ENCODE data around the gene DPYSL5. TPM values are rescaled to one million over a fixed set of nuclear protein-coding genes. Genes with fewer than 3 reads are reported as not detected.

The DPYSL5 gene
- total RNA-seq, 1 donor from 2014 or later, result not detected

DNA sequence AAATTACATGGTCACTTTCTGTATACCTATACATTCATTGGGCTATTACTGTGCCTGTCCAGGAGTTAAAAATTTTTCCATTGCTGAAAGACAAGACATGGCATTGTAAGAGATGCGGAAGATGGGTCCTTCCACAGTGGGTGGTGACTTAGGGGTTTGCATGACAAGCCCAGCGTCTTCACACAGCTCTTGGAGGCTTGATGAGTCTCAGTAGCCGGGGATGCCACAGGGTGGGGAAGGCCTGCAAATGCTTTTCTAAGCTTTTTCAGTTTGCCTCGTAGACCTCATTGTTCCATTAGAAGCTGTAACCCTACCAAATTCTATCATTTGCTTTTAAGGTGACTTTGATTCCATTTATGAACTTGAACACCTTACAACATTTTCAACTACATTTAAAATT lies 104.4 kb downstream of the DPYSL5 start:
- TF ChIP-seq, protein P1, sequence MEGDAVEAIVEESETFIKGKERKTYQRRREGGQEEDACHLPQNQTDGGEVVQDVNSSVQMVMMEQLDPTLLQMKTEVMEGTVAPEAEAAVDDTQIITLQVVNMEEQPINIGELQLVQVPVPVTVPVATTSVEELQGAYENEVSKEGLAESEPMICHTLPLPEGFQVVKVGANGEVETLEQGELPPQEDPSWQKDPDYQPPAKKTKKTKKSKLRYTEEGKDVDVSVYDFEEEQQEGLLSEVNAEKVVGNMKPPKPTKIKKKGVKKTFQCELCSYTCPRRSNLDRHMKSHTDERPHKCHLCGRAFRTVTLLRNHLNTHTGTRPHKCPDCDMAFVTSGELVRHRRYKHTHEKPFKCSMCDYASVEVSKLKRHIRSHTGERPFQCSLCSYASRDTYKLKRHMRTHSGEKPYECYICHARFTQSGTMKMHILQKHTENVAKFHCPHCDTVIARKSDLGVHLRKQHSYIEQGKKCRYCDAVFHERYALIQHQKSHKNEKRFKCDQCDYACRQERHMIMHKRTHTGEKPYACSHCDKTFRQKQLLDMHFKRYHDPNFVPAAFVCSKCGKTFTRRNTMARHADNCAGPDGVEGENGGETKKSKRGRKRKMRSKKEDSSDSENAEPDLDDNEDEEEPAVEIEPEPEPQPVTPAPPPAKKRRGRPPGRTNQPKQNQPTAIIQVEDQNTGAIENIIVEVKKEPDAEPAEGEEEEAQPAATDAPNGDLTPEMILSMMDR (IDR thresholded peaks at IDR 0.05), result no peak
- no peak overlapping the region for H3K4me3 Mint-ChIP-seq
- no peak overlapping the region for H3K27ac Mint-ChIP-seq
- no peaks in the 10 kb centered on the region for H3K9me3 Mint-ChIP-seq
- DNase-seq (no peak), ATAC-seq (ENCODE audit: low read depth) (no peak)
- H3K4me1 Mint-ChIP-seq, result no peaks in the 10 kb centered on the region
- H3K27me3 Mint-ChIP-seq, result peaks cover 24% of the 10 kb centered on the region
- POLR2A ChIA-PET, result no interaction called here
- CTCF ChIA-PET, result no interaction called here
- intact Hi-C loops (cut with micrococcal nuclease), result no loop called here
- no peaks in the 10 kb centered on the region for H3K36me3 Mint-ChIP-seq (ENCODE audit: low read depth)

DNA sequence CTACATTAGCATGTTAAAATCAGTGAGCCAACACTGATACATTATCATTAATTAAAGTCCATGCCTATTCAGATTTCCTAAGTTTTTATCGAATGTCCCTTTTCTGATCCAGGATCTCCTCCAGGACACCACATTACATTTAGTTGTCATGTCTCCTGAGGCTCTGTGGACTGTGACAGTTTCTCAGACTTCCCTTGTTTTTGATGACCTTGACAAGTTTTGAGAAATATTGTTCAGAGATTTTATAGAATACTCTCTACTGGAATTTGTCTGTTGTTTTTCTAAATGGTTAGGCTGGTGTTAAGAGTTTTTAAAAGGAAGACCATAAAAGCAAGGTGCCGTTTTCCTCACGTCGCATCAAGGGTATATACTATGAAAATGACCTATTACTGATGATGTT lies 106.2 kb downstream of the DPYSL5 start:
- Mint-ChIP-seq H3K9me3 (no peaks in the 10 kb centered on the region), H3K36me3 (ENCODE audit: low read depth) (no peaks in the 10 kb centered on the region), H3K4me1 (no peaks in the 10 kb centered on the region), H3K27ac (no peak overlapping the region), H3K4me3 (no peak overlapping the region), H3K27me3 (peaks cover 25% of the 10 kb centered on the region)
- ChIA-PET POLR2A (no interaction called here), CTCF (interaction anchor here (1.3 to 1.4 kb wide), 2 partner anchors 10 to 11 kb away, joined by 3 to 4 read pairs; no protein-coding TSS in a partner anchor)
- DNase-seq (no peak), ATAC-seq (ENCODE audit: low read depth) (no peak)
- intact Hi-C loops (cut with micrococcal nuclease), result no loop called here
- TF ChIP-seq, protein P1 (IDR thresholded peaks at IDR 0.05), result no peak

DNA sequence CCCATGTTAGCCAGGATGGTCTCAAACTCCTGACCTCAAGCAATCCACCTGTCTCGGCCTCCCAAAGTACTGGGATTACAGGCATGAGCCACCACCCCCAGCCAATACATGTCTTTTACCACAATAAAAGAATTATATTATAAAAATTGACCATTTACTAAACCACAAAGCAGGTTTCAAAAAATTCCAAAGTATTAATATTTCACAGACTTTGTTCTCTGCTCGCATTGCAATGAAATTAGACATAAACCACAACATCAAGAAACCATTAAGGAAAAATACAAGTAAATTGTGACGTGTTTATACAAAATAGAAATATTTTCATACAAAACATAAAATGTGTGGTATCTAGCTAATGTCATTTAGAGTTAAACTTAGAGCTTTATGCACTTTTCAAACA lies 109.1 kb downstream of the DPYSL5 start:
- Mint-ChIP-seq H3K9me3 (no peaks in the 10 kb centered on the region), H3K27me3 (peaks cover 22% of the 10 kb centered on the region)

DNA sequence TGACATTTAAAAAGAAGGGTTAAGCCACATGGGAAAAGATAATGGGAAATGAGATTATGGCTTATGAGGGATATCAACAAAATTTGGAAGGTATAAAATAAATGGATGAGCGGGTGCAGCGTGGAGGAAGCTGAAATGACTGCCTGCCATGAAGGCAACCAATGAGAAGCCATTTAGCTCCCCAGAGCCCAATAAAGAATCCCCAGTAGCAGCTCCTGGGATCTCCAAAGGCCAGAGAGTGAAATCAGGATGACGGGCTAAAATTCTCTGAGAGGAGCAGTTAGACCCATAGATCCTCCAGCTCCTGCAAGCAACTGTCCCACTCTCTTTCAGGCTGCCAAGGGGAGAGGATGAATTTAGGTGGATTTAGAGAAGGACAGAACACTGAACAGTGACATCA lies 109.6 kb downstream of the DPYSL5 start:
- no peaks in the 10 kb centered on the region for H3K36me3 Mint-ChIP-seq (ENCODE audit: low read depth)
- ChIA-PET CTCF (interaction anchor here (3.0 kb wide), 1 partner anchor 322 kb away, joined by 10 read pairs; no protein-coding TSS in a partner anchor), POLR2A (no interaction called here)
- no peak for DNase-seq
- H3K27me3 Mint-ChIP-seq, result peaks cover 22% of the 10 kb centered on the region
- intact Hi-C loops (cut with micrococcal nuclease), result no loop called here
- H3K4me1 Mint-ChIP-seq, result no peaks in the 10 kb centered on the region
- TF ChIP-seq, protein P1 (IDR thresholded peaks at IDR 0.05), result no peak
- H3K4me3 Mint-ChIP-seq, result no peak overlapping the region
- no peaks in the 10 kb centered on the region for H3K9me3 Mint-ChIP-seq
- no peak for ATAC-seq (ENCODE audit: low read depth)
- H3K27ac Mint-ChIP-seq, result no peak overlapping the region

More for the DNA sequence above, 109.1 kb downstream of the DPYSL5 start:
- Mint-ChIP-seq H3K4me3 (no peak overlapping the region), H3K36me3 (ENCODE audit: low read depth) (no peaks in the 10 kb centered on the region), H3K27ac (no peak overlapping the region), H3K4me1 (no peaks in the 10 kb centered on the region)
- ChIA-PET CTCF (interaction anchor here (3.0 kb wide), 1 partner anchor 323 kb away, joined by 10 read pairs; no protein-coding TSS in a partner anchor), POLR2A (no interaction called here)
- intact Hi-C loops (cut with micrococcal nuclease), result no loop called here
- no peak for ATAC-seq (ENCODE audit: low read depth)
- DNase-seq, result no peak
- TF ChIP-seq, protein P1 (IDR thresholded peaks at IDR 0.05), result no peak

DNA sequence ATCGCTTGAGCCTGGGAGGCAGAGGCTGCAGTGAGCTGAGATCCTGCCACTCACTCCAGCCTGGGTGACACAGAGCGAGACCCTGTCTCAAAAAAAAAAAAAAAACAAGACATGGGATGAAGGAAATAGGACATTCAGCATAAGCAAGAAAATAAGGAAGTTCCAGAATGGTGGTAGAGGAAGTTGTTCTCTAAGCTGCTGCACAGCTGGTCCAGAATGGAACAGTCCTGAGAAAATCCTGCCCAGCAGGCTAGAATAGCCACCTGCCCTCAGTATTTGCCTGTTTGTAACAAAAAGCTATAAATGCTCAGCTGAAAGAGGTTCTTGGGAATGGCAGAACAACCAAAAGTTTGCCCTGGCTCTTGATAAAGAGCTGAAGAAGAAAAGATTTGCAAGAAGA lies 111.4 kb downstream of the DPYSL5 start:
- Mint-ChIP-seq H3K27ac (no peak overlapping the region), H3K36me3 (ENCODE audit: low read depth) (no peaks in the 10 kb centered on the region), H3K9me3 (no peaks in the 10 kb centered on the region), H3K27me3 (peaks cover 21% of the 10 kb centered on the region), H3K4me3 (no peak overlapping the region), H3K4me1 (no peaks in the 10 kb centered on the region)
- no peak for ATAC-seq (ENCODE audit: low read depth)
- TF ChIP-seq, protein P1 (IDR thresholded peaks at IDR 0.05), result no peak
- intact Hi-C loops (cut with micrococcal nuclease), result no loop called here
- CTCF ChIA-PET, result interaction anchor here (0.7 to 2.6 kb wide), 9 partner anchors 9 to 346 kb away, joined by 3 to 20 read pairs (median 4); no protein-coding TSS in a partner anchor
- POLR2A ChIA-PET, result interaction anchor here (1.3 kb wide), 1 partner anchor 225 kb away, joined by 4 read pairs; no protein-coding TSS in a partner anchor
- no peak for DNase-seq
